ENCODE data around the gene GOSR2. TPM values are rescaled to one million over a fixed set of nuclear protein-coding genes. Genes with fewer than 3 reads are reported as not detected.

GOSR2 gene
- total and polyA plus RNA-seq, 2 of the 13 experiments (the other 11 are each of a cell fraction or from before 2014, with no cell fraction given): 61.5 to 63.9 TPM

- TF ChIP-seq NFYC (CRISPR knock-in tag; IDR thresholded peaks at IDR 0.05): peak; percentile 39; the same call in 1 of the 2 replicates
- TF ChIP-seq ATF7-NPFF (CRISPR knock-in tag; IDR thresholded peaks at IDR 0.05; ENCODE audit: low read depth): peak; percentile 88
- no peak for TF ChIP-seq ZBTB7A (CRISPR knock-in tag; IDR thresholded peaks at IDR 0.05)
- TF ChIP-seq DBP (CRISPR knock-in tag; IDR thresholded peaks at IDR 0.05; ENCODE audit: not compliant biosample characterization): no peak
- TF ChIP-seq GTF2F1 (IDR thresholded peaks at IDR 0.05; ENCODE audit: low read length): 0 out of 2 replicates have a peak, but pooled peaks have one; percentile 50
- TF ChIP-seq NFE2 (CRISPR knock-in tag; IDR thresholded peaks at IDR 0.05): no peak
- TF ChIP-seq JDP2 (CRISPR knock-in tag; IDR thresholded peaks at IDR 0.05; ENCODE audit: borderline replicate concordance): no peak; the same call in 1 of the 2 replicates
- 0 out of 2 replicates have a peak, but pooled peaks have one; percentile 58 for TF ChIP-seq ZNF234 (CRISPR knock-in tag; conservative IDR thresholded peaks at IDR 0.05)
- TF ChIP-seq ZNF670 (CRISPR knock-in tag; IDR thresholded peaks at IDR 0.05; ENCODE audit: borderline replicate concordance): no peak
- peak; percentile 95 for TF ChIP-seq THAP11 (CRISPR knock-in tag; IDR thresholded peaks at IDR 0.05)
- 0 out of 2 replicates have a peak, but pooled peaks have one; percentile 89 for TF ChIP-seq MZF1 (CRISPR knock-in tag; IDR thresholded peaks at IDR 0.05; ENCODE audit: borderline replicate concordance)
- peak; percentile 81 for TF ChIP-seq SMYD3 (CRISPR knock-in tag; IDR thresholded peaks at IDR 0.05)
- peak; percentile 12 for TF ChIP-seq TBL1XR1 (IDR thresholded peaks at IDR 0.05; ENCODE audit: borderline replicate concordance, low read length, partially characterized antibody)
- peak; percentile 83 for TF ChIP-seq MED13 (CRISPR knock-in tag; IDR thresholded peaks at IDR 0.05)
- TF ChIP-seq, protein P1, sequence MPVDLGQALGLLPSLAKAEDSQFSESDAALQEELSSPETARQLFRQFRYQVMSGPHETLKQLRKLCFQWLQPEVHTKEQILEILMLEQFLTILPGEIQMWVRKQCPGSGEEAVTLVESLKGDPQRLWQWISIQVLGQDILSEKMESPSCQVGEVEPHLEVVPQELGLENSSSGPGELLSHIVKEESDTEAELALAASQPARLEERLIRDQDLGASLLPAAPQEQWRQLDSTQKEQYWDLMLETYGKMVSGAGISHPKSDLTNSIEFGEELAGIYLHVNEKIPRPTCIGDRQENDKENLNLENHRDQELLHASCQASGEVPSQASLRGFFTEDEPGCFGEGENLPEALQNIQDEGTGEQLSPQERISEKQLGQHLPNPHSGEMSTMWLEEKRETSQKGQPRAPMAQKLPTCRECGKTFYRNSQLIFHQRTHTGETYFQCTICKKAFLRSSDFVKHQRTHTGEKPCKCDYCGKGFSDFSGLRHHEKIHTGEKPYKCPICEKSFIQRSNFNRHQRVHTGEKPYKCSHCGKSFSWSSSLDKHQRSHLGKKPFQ (CRISPR knock-in tag; IDR thresholded peaks at IDR 0.05; ENCODE audit: insufficient replicate concordance): peak; percentile 91
- TF ChIP-seq ZBTB42 (CRISPR knock-in tag; IDR thresholded peaks at IDR 0.05): peak; percentile 98
- peak; percentile 88 for TF ChIP-seq MIER2 (CRISPR knock-in tag; IDR thresholded peaks at IDR 0.05)
- peak; percentile 96 for TF ChIP-seq ZFP90 (CRISPR knock-in tag; IDR thresholded peaks at IDR 0.05; ENCODE audit: borderline replicate concordance)
- TF ChIP-seq CBFB (CRISPR knock-in tag; IDR thresholded peaks at IDR 0.05): peak; percentile 90
- TF ChIP-seq FOXM1 (CRISPR knock-in tag; IDR thresholded peaks at IDR 0.05): 0 out of 2 replicates have a peak, but pooled peaks have one; percentile 13
- no peak for TF ChIP-seq CEBPB (IDR thresholded peaks at IDR 0.05; ENCODE audit: borderline replicate concordance, low read depth, low read length)
- peak; percentile 86 for TF ChIP-seq BCL3 (CRISPR knock-in tag; IDR thresholded peaks at IDR 0.05)
- TF ChIP-seq ZSCAN12 (CRISPR knock-in tag; IDR thresholded peaks at IDR 0.05): no peak; the same call in 1 of the 2 replicates
- TF ChIP-seq ZNF382 (CRISPR knock-in tag; IDR thresholded peaks at IDR 0.05; ENCODE audit: borderline replicate concordance): no peak
- no peak for TF ChIP-seq RORA (CRISPR knock-in tag; IDR thresholded peaks at IDR 0.05)
- peak; percentile 98 for TF ChIP-seq KDM2A (CRISPR knock-in tag; IDR thresholded peaks at IDR 0.05; ENCODE audit: borderline replicate concordance, low read depth)
- TF ChIP-seq BORCS8-MEF2B (CRISPR knock-in tag; IDR thresholded peaks at IDR 0.05): peak; percentile 97
These were observed at the start of gene GOSR2 (continued) for GRCh38 chr17:46922804-46923635.

Data from HepG2 (cell line).